WTC11 (cell line): Measurements from ENCODE around the gene HES3. TPM values are rescaled to one million over a fixed set of nuclear protein-coding genes. Genes with fewer than 3 reads are reported as not detected.

ENCODE experiments used
- ATAC-seq: fragments of 200-7000 bp; cut with Tn5 transposase; 2 replicates; pipeline ENCODE4 v1.10.0; 2021; ENCODE audit warnings: mild to moderate bottlenecking, moderate library complexity
- CTCF ChIA-PET: fragments of 300-600 bp; sonication (Branson Sonifier 250); formaldehyde crosslinking; loops from one replicate; lab custom pipeline; 2021; ENCODE audit warnings: antibody characterized with exemption; lab: Charles Lee
- POLR2A ChIA-PET: fragments of 350-600 bp; sonication (Branson Sonifier 250); formaldehyde crosslinking; loops from one replicate; lab custom pipeline; 2021; ENCODE audit warnings: antibody characterized with exemption; lab: Charles Lee
- DNase-seq: peaks from one replicate; pipeline ENCODE4 v3.0.0; 2021; ENCODE audit warnings: low spot score
- H3K27ac Mint-ChIP-seq: 2 replicates; pipeline ENCODE4 v1.8.0; 2021; ENCODE audit warnings: mixed read lengths
- H3K27me3 Mint-ChIP-seq: 2 replicates; pipeline ENCODE4 v1.8.0; 2021; ENCODE audit warnings: low read depth, mild to moderate bottlenecking, moderate library complexity, mixed read lengths
- H3K36me3 Mint-ChIP-seq: 2 replicates; pipeline ENCODE4 v1.8.0; 2021; ENCODE audit warnings: mixed read lengths
- H3K4me1 Mint-ChIP-seq: 2 replicates; pipeline ENCODE4 v1.8.0; 2022; ENCODE audit warnings: mixed read lengths
- H3K4me3 Mint-ChIP-seq: 2 replicates; pipeline ENCODE4 v1.8.0; 2021; ENCODE audit warnings: mild to moderate bottlenecking, moderate library complexity, mixed read lengths
- H3K9me3 Mint-ChIP-seq: 2 replicates; pipeline ENCODE4 v1.8.0; 2021; ENCODE audit warnings: mixed read lengths
- CBFB ChIP-seq: sonication (generic); formaldehyde crosslinking; IDR thresholded peaks from 2 replicates; pipeline ENCODE4 v1.8.1; 2022; ENCODE audit warnings: mild to moderate bottlenecking, low read depth, missing genetic modification reagents
- CREB1 ChIP-seq: sonication (generic); formaldehyde crosslinking; IDR thresholded peaks from 2 replicates; pipeline ENCODE4 v1.8.0; 2023; ENCODE audit warnings: mild to moderate bottlenecking, missing genetic modification reagents
- CREM ChIP-seq: sonication (generic); formaldehyde crosslinking; IDR thresholded peaks from 2 replicates; pipeline ENCODE4 v1.8.1; 2022; ENCODE audit warnings: mild to moderate bottlenecking, missing genetic modification reagents, moderate library complexity
- HMGA2 ChIP-seq: fragments of 250-450 bp; sonication (Bioruptor Pico); IDR thresholded peaks from 2 replicates; pipeline ENCODE4 v1.4.0; 2021; ENCODE audit warnings: mild to moderate bottlenecking, moderate library complexity
- JUN ChIP-seq: sonication (generic); formaldehyde crosslinking; IDR thresholded peaks from 2 replicates; pipeline ENCODE4 v1.8.0; 2023; ENCODE audit warnings: mild to moderate bottlenecking, missing genetic modification reagents
- NFATC4 ChIP-seq: fragments of 250-450 bp; sonication (Bioruptor Pico); IDR thresholded peaks from 2 replicates; pipeline ENCODE4 v1.9.0; 2021; ENCODE audit warnings: mild to moderate bottlenecking
- NR1H2 ChIP-seq: sonication (generic); formaldehyde crosslinking; IDR thresholded peaks from 2 replicates; pipeline ENCODE4 v1.9.0; 2021; ENCODE audit warnings: mild to moderate bottlenecking, moderate library complexity, missing genetic modification reagents
- TCF7 ChIP-seq: sonication (generic); formaldehyde crosslinking; IDR thresholded peaks from 2 replicates; pipeline ENCODE4 v1.8.0; 2022; ENCODE audit warnings: mild to moderate bottlenecking, low read depth, missing genetic modification reagents, moderate library complexity
- ZNF396 ChIP-seq: fragments of 250-450 bp; sonication (Bioruptor Pico); IDR thresholded peaks from 2 replicates; pipeline ENCODE4 v1.8.0; 2021; ENCODE audit warnings: mild to moderate bottlenecking, moderate library complexity, borderline replicate concordance
- ZNF423 ChIP-seq: fragments of 250-450 bp; sonication (Bioruptor Pico); IDR thresholded peaks from 2 replicates; pipeline ENCODE4 v2.1.2; 2022; ENCODE audit warnings: mild to moderate bottlenecking, moderate library complexity
- total RNA-seq: library from RNA; stranded (reverse); gene quantifications from 3 replicates; pipeline ENCODE4 v1.2.3, GENCODE V29; 2021
- TF ChIP-seq, protein P1 (sequence below): sonication (generic); formaldehyde crosslinking; IDR thresholded peaks from 2 replicates; pipeline ENCODE4 v1.8.1; 2022; ENCODE audit warnings: missing genetic modification reagents, borderline replicate concordance
- TF ChIP-seq, protein P2 (sequence below): fragments of 250-450 bp; sonication (Bioruptor Pico); IDR thresholded peaks from 2 replicates; pipeline ENCODE4 v1.9.0; 2021; ENCODE audit warnings: mild to moderate bottlenecking
- TF ChIP-seq, protein P3 (sequence below): sonication (generic); formaldehyde crosslinking; IDR thresholded peaks from 2 replicates; pipeline ENCODE4 v1.8.0; 2022; ENCODE audit warnings: mild to moderate bottlenecking, missing genetic modification reagents
- TF ChIP-seq, protein P4 (sequence below): sonication (generic); formaldehyde crosslinking; IDR thresholded peaks from 2 replicates; pipeline ENCODE4 v1.8.0; 2022; ENCODE audit warnings: mild to moderate bottlenecking, missing genetic modification reagents
- TF ChIP-seq, protein P5 (sequence below): sonication (generic); formaldehyde crosslinking; IDR thresholded peaks from 2 replicates; pipeline ENCODE4 v1.8.0; 2023; ENCODE audit warnings: mild to moderate bottlenecking, missing genetic modification reagents
- TF ChIP-seq, protein P6 (sequence below): fragments of 250-450 bp; sonication (Bioruptor Pico); conservative IDR thresholded peaks from 2 replicates; pipeline ENCODE4 v1.9.0; 2021; ENCODE audit warnings: mild to moderate bottlenecking
- TF ChIP-seq, protein P7 (sequence below): fragments of 250-450 bp; sonication (Bioruptor Pico); IDR thresholded peaks from 2 replicates; pipeline ENCODE4 v1.9.0; 2021; ENCODE audit warnings: mild to moderate bottlenecking

The HES3 gene
- total RNA-seq, 1 experiment from 2014 or later: 74.7 TPM

DNA sequence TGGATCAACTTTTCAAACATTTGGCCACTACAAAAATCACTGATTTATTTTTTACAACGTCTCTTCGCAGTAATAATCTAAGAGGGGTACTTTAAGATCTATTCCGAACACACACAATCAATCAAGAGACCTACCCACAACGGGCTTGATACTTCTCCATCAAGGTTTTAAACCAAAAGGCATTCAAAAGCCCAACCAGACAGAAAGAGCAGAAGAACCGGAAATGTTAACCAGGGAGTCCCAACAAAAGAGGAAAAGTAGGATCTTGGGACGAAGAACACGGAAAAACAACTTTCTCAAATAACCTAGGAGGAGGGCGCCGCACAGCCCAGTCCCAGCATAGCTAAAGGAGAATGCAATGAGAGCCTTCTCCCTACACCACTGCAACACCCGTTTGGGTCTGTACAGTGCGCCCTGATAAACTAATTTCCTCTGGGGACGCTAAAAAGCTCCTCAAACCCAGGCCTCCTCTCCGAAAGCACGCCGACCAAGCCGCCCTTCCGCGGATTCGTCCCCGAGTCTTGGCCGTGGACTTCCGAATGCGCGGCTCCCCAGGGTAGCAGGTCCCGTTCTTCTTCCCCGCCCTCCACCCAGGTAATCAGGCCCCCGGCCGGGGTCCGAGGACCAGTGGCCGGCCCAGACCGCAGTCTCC is 45.2 kb upstream of the HES3 start:
- Mint-ChIP-seq H3K27ac (peak overlapping the region; percentile 92), H3K27me3 (no peaks in the 10 kb centered on the region), H3K4me3 (peak overlapping the region; percentile 97), H3K9me3 (no peaks in the 10 kb centered on the region), H3K4me1 (peaks cover 37% of the 10 kb centered on the region), H3K36me3 (peaks cover 37% of the 10 kb centered on the region)
- no peak for ATAC-seq
- ChIA-PET CTCF (interaction anchor here (1.3 to 1.5 kb wide), 2 partner anchors 13 to 146 kb away, joined by 4 to 6 read pairs; no protein-coding TSS in a partner anchor), POLR2A (no interaction called here)
- DNase-seq: no peak
- TF ChIP-seq, protein P1, sequence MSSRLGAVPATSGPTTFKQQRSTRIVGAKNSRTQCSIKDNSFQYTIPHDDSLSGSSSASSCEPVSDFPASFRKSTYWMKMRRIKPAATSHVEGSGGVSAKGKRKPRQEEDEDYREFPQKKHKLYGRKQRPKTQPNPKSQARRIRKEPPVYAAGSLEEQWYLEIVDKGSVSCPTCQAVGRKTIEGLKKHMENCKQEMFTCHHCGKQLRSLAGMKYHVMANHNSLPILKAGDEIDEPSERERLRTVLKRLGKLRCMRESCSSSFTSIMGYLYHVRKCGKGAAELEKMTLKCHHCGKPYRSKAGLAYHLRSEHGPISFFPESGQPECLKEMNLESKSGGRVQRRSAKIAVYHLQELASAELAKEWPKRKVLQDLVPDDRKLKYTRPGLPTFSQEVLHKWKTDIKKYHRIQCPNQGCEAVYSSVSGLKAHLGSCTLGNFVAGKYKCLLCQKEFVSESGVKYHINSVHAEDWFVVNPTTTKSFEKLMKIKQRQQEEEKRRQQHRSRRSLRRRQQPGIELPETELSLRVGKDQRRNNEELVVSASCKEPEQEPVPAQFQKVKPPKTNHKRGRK (CRISPR knock-in tag): no peak
- TF ChIP-seq, protein P2, sequence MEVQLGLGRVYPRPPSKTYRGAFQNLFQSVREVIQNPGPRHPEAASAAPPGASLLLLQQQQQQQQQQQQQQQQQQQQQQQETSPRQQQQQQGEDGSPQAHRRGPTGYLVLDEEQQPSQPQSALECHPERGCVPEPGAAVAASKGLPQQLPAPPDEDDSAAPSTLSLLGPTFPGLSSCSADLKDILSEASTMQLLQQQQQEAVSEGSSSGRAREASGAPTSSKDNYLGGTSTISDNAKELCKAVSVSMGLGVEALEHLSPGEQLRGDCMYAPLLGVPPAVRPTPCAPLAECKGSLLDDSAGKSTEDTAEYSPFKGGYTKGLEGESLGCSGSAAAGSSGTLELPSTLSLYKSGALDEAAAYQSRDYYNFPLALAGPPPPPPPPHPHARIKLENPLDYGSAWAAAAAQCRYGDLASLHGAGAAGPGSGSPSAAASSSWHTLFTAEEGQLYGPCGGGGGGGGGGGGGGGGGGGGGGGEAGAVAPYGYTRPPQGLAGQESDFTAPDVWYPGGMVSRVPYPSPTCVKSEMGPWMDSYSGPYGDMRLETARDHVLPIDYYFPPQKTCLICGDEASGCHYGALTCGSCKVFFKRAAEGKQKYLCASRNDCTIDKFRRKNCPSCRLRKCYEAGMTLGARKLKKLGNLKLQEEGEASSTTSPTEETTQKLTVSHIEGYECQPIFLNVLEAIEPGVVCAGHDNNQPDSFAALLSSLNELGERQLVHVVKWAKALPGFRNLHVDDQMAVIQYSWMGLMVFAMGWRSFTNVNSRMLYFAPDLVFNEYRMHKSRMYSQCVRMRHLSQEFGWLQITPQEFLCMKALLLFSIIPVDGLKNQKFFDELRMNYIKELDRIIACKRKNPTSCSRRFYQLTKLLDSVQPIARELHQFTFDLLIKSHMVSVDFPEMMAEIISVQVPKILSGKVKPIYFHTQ (CRISPR knock-in tag): 0 out of 2 replicates have a peak, but pooled peaks have one; percentile 32

DNA sequence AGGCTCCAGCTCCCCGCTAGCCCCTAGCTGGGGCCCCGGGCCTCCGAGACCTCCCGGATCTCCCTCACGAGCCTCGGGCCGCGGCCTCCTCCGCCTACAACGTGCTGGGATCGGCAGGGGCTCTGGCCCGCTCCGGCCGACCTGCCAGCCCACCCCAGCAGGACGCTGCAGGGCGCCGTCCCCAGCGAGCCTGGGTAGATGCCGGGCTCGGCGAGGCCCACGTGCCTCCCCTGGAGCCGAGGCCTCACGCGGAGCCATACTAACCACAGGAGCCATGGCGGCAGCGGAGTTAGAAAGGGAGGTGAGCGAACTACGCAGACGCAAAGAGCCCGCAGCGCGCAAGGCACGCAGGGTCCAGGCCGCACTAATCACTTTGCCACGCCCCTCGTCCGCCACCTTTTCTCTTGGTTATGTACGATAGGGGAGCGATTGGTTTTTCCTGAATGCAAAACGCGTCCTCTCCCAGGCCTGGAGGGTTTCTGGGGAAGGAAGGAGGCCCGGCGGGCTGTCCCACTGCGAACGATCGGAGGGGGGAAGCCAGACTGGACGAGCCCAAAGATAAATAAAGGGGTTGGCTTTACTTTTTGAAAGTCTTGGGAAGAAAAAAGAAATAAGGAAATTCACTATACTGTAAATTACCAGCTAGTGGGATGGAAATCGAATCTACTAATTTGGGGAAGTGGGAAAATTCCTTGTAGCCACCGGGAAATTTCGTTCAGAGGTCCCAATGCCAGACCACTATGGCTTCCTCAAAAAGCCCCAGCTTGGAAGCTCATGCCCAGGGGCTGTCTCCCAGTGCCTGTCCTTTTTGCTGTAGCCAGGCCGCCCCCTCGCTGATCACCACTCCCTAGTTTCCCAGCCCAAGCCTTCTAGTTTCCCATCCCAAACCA is 44.4 kb upstream of the HES3 start, which contains the start of gene RPL22:
TSS of gene RPL22 (minus strand) at position 298 of the 890 bp plus-strand sequence. CDS start at position 276, 22 bp downstream.
- Mint-ChIP-seq H3K27me3 (no peaks in the 10 kb centered on the region), H3K27ac (peak within 1 kb of the TSS; percentile 96), H3K4me3 (peak within 1 kb of the TSS; percentile 97), H3K36me3 (peaks cover 30% of the 10 kb centered on the region), H3K9me3 (no peaks in the 10 kb centered on the region), H3K4me1 (peaks cover 37% of the 10 kb centered on the region)
- ChIA-PET CTCF (interaction anchor here (0.8 to 1.9 kb wide), 11 partner anchors 9 to 147 kb away, joined by 3 to 12 read pairs (median 4); no protein-coding TSS in a partner anchor), POLR2A (interaction anchor here (1.0 to 1.2 kb wide), 3 partner anchors 40 to 46 kb away, joined by 3 to 5 read pairs (median 5); partner anchors contain the start of gene HES3)
- ATAC-seq (peak; percentile 93), DNase-seq (peak; percentile 99)
- TF ChIP-seq, protein P3, sequence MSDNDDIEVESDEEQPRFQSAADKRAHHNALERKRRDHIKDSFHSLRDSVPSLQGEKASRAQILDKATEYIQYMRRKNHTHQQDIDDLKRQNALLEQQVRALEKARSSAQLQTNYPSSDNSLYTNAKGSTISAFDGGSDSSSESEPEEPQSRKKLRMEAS: peak; percentile 97
- TF ChIP-seq TCF7 (CRISPR knock-in tag) (no peak), CREB1 (CRISPR knock-in tag) (no peak), CREM (CRISPR knock-in tag) (peak; percentile 61; the same call in 1 of the 2 replicates), ZNF396 (no peak), CBFB (peak; percentile 78; the same call in 1 of the 2 replicates), NR1H2 (CRISPR knock-in tag) (no peak), NFATC4 (CRISPR knock-in tag) (no peak), JUN (CRISPR knock-in tag) (peak; percentile 92), HMGA2 (CRISPR knock-in tag) (no peak; the same call in 1 of the 2 replicates), ZNF423 (CRISPR knock-in tag) (no peak)
- TF ChIP-seq, protein P4, sequence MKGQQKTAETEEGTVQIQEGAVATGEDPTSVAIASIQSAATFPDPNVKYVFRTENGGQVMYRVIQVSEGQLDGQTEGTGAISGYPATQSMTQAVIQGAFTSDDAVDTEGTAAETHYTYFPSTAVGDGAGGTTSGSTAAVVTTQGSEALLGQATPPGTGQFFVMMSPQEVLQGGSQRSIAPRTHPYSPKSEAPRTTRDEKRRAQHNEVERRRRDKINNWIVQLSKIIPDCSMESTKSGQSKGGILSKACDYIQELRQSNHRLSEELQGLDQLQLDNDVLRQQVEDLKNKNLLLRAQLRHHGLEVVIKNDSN (CRISPR knock-in tag): peak; percentile 74
- TF ChIP-seq, protein P5, sequence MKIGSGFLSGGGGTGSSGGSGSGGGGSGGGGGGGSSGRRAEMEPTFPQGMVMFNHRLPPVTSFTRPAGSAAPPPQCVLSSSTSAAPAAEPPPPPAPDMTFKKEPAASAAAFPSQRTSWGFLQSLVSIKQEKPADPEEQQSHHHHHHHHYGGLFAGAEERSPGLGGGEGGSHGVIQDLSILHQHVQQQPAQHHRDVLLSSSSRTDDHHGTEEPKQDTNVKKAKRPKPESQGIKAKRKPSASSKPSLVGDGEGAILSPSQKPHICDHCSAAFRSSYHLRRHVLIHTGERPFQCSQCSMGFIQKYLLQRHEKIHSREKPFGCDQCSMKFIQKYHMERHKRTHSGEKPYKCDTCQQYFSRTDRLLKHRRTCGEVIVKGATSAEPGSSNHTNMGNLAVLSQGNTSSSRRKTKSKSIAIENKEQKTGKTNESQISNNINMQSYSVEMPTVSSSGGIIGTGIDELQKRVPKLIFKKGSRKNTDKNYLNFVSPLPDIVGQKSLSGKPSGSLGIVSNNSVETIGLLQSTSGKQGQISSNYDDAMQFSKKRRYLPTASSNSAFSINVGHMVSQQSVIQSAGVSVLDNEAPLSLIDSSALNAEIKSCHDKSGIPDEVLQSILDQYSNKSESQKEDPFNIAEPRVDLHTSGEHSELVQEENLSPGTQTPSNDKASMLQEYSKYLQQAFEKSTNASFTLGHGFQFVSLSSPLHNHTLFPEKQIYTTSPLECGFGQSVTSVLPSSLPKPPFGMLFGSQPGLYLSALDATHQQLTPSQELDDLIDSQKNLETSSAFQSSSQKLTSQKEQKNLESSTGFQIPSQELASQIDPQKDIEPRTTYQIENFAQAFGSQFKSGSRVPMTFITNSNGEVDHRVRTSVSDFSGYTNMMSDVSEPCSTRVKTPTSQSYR (CRISPR knock-in tag): peak; percentile 54; the same call in 1 of the 2 replicates
- TF ChIP-seq, protein P2 (CRISPR knock-in tag): no peak
- TF ChIP-seq, protein P6, sequence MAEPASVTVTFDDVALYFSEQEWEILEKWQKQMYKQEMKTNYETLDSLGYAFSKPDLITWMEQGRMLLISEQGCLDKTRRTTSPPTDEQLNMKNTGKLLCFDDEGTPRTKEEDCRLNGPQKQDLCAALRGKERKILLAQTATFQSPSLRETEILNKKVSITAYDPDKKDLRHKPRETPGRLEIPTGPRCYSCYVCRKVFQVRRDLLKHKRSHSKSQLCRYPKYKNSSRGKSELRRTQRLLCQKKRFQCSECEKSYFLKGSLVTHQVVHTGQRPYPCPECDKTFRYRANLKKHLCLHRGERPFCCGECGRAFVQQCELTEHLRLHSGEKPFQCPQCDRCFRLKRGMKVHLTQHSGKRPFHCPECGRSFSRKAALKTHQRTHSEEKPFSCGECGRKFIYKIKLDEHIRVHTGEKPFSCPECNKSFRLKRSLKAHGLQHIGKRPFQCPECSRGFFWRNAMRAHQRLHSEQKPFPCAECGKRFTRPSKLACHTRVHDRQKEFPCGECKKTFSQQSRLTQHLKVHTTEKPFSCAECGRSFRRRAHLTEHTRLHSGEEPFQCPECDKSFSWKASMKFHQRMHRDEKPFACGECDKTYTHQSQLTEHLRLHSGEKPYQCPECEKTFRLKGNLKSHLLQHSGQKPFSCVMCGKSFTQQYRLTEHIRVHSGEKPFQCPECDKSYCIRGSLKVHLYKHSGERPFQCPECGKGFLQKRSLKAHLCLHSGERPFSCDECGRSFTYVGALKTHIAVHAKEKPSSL (CRISPR knock-in tag): no peak
- TF ChIP-seq, protein P7, sequence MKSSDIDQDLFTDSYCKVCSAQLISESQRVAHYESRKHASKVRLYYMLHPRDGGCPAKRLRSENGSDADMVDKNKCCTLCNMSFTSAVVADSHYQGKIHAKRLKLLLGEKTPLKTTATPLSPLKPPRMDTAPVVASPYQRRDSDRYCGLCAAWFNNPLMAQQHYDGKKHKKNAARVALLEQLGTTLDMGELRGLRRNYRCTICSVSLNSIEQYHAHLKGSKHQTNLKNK (CRISPR knock-in tag): no peak
